Ectodermal cell (in vitro differentiated cells): ENCODE measurements around the gene VLDLR.

ENCODE experiments used
- H3K27ac ChIP-seq: 2 replicates; pipeline ENCODE4 v1.7.0; 2013; ENCODE audit warnings: mild to moderate bottlenecking, low read depth, low read length; ENCODE audit not compliant: insufficient read depth, poor library complexity, severe bottlenecking
- H3K27me3 ChIP-seq: 2 replicates; pipeline ENCODE4 v1.7.0; 2013; ENCODE audit warnings: mild to moderate bottlenecking, low read length; ENCODE audit not compliant: insufficient read depth, control insufficient read depth, poor library complexity, severe bottlenecking
- H3K36me3 ChIP-seq: one replicate; pipeline ENCODE4 v1.7.0; 2013; ENCODE audit warnings: low read length; ENCODE audit not compliant: control insufficient read depth, insufficient read depth
- H3K4me1 ChIP-seq: one replicate; pipeline ENCODE4 v1.7.0; 2013; ENCODE audit warnings: low read length; ENCODE audit not compliant: control insufficient read depth, insufficient read depth
- H3K4me3 ChIP-seq: 2 replicates; pipeline ENCODE4 v1.7.0; 2013; ENCODE audit warnings: low read depth, low read length, control low read depth; ENCODE audit not compliant: insufficient read depth
- H3K9me3 ChIP-seq: 2 replicates; pipeline ENCODE4 v1.7.0; 2013; ENCODE audit warnings: mild to moderate bottlenecking, low read length, moderate library complexity; ENCODE audit not compliant: control insufficient read depth
- WGBS, 2 experiments: methylation state at CpG; one replicate each; pipeline ENCODE4 v1.1.7; 2013; ENCODE audit warnings: missing lambda C conversion rate in 2 of 2; 5-methylcytosine and 5-hydroxymethylcytosine counted together

Gene VLDLR

GRCh38 chr9:2601785-2602378 lies 19.7 kb upstream of the VLDLR start:
- no peak overlapping the region for H3K4me3 ChIP-seq
- no peaks in the 10 kb centered on the region for H3K36me3 ChIP-seq
- H3K27ac ChIP-seq = no peak overlapping the region
- H3K27me3 ChIP-seq = no peaks in the 10 kb centered on the region
- H3K9me3 ChIP-seq = no peaks in the 10 kb centered on the region
- 83 to 87% methylated on average over 2 of the region's 3 CpGs for WGBS, 2 experiments
- no peaks in the 10 kb centered on the region for H3K4me1 ChIP-seq

GRCh38 chr9:2602704-2603116 lies 18.9 kb upstream of the VLDLR start:
- no peaks in the 10 kb centered on the region for H3K9me3 ChIP-seq
- no peaks in the 10 kb centered on the region for H3K36me3 ChIP-seq
- no peak overlapping the region for H3K4me3 ChIP-seq
- H3K27ac ChIP-seq = no peak overlapping the region
- H3K27me3 ChIP-seq = no peaks in the 10 kb centered on the region
- H3K4me1 ChIP-seq = no peaks in the 10 kb centered on the region
- WGBS, 2 experiments = 88 to 91% methylated on average over 4 of the region's 4 CpGs

GRCh38 chr9:2603621-2604020 lies 18.0 kb upstream of the VLDLR start:
- Histone ChIP-seq H3K4me3 (no peak overlapping the region), H3K4me1 (no peaks in the 10 kb centered on the region), H3K36me3 (no peaks in the 10 kb centered on the region), H3K9me3 (no peaks in the 10 kb centered on the region), H3K27me3 (no peaks in the 10 kb centered on the region), H3K27ac (no peak overlapping the region)
- 96 to 100% methylated on average over 1 to 2 of the region's 2 CpGs for WGBS, 2 experiments

GRCh38 chr9:2605246-2605645 lies 16.3 kb upstream of the VLDLR start:
- no peaks in the 10 kb centered on the region for H3K4me1 ChIP-seq
- no peaks in the 10 kb centered on the region for H3K36me3 ChIP-seq
- WGBS, 2 experiments = 92 to 95% methylated on average over 3 of the region's 3 CpGs
- no peaks in the 10 kb centered on the region for H3K27me3 ChIP-seq
- H3K4me3 ChIP-seq = no peak overlapping the region
- H3K27ac ChIP-seq = no peak overlapping the region
- no peaks in the 10 kb centered on the region for H3K9me3 ChIP-seq

- Histone ChIP-seq H3K4me1 (peaks cover 9% of the 10 kb centered on the region), H3K36me3 (no peaks in the 10 kb centered on the region), H3K27ac (no peak overlapping the region), H3K4me3 (no peak overlapping the region), H3K27me3 (no peaks in the 10 kb centered on the region), H3K9me3 (no peaks in the 10 kb centered on the region)
- 88 to 92% methylated on average over 2 of the region's 2 CpGs for WGBS, 2 experiments
Observed at GRCh38 chr9:2608276-2608675, 13.3 kb upstream of the VLDLR start.

- Histone ChIP-seq H3K27me3 (no peaks in the 10 kb centered on the region), H3K27ac (no peak overlapping the region), H3K9me3 (no peaks in the 10 kb centered on the region), H3K4me3 (no peak overlapping the region), H3K36me3 (no peaks in the 10 kb centered on the region), H3K4me1 (peaks cover 9% of the 10 kb centered on the region)
- WGBS, 2 experiments = 90 to 100% methylated on average over 2 of the region's 2 CpGs
Observed at GRCh38 chr9:2610985-2611384, 10.6 kb upstream of the VLDLR start.

- H3K9me3 ChIP-seq = no peaks in the 10 kb centered on the region
- no peaks in the 10 kb centered on the region for H3K36me3 ChIP-seq
- no peak overlapping the region for H3K4me3 ChIP-seq
- H3K4me1 ChIP-seq = peaks cover 9% of the 10 kb centered on the region
- H3K27ac ChIP-seq = no peak overlapping the region
- H3K27me3 ChIP-seq = no peaks in the 10 kb centered on the region
- WGBS, 2 experiments = 93 to 96% methylated on average over 2 of the region's 2 CpGs
Observed at GRCh38 chr9:2611961-2612360, 9.6 kb upstream of the VLDLR start.

- Histone ChIP-seq H3K4me1 (peaks cover 9% of the 10 kb centered on the region), H3K27ac (no peak overlapping the region), H3K9me3 (no peaks in the 10 kb centered on the region), H3K27me3 (peaks cover under 1% of the 10 kb centered on the region), H3K4me3 (no peak overlapping the region), H3K36me3 (no peaks in the 10 kb centered on the region)
- WGBS, 2 experiments = 56 to 59% methylated on average over 3 of the region's 3 CpGs
Observed at GRCh38 chr9:2613730-2614271, 7.8 kb upstream of the VLDLR start.

GRCh38 chr9:2615497-2615896 lies 6.1 kb upstream of the VLDLR start:
- peaks cover 17% of the 10 kb centered on the region for H3K27me3 ChIP-seq
- no peak overlapping the region for H3K27ac ChIP-seq
- no peaks in the 10 kb centered on the region for H3K9me3 ChIP-seq
- H3K4me1 ChIP-seq = peaks cover 6% of the 10 kb centered on the region
- WGBS, 2 experiments = 77 to 80% methylated on average over 7 of the region's 7 CpGs
- H3K36me3 ChIP-seq = no peaks in the 10 kb centered on the region
- H3K4me3 ChIP-seq = no peak overlapping the region

- Histone ChIP-seq H3K27ac (no peak overlapping the region), H3K27me3 (peaks cover 27% of the 10 kb centered on the region), H3K9me3 (no peaks in the 10 kb centered on the region), H3K4me1 (no peaks in the 10 kb centered on the region), H3K4me3 (no peak overlapping the region), H3K36me3 (no peaks in the 10 kb centered on the region)
- 92 to 94% methylated on average over 3 to 4 of the region's 4 CpGs for WGBS, 2 experiments
Observed at GRCh38 chr9:2616692-2617377, 4.8 kb upstream of the VLDLR start.
